OCI-LY7 (cell line): Measurements from ENCODE around the gene MFSD6. TPM values are rescaled to one million over a fixed set of nuclear protein-coding genes. Genes with fewer than 3 reads are reported as not detected.

ENCODE experiments used
- BruUV-seq: library from RNA; stranded (reverse); fragments of 400-500 nt; replicated peaks from 2 replicates; lab custom pipeline; 2021; lab: Mats Ljungman, UMichigan
- CTCF ChIA-PET: fragments of 300-600 bp; sonication (Branson Sonifier 250); formaldehyde crosslinking; loops from one replicate; lab custom pipeline; 2022; ENCODE audit warnings: antibody characterized with exemption; ENCODE audit not compliant: unreplicated experiment; lab: Charles Lee
- POLR2A ChIA-PET: fragments of 300-600 bp; sonication (Branson Sonifier 250); formaldehyde crosslinking; loops from one replicate; lab custom pipeline; 2022; ENCODE audit warnings: antibody characterized with exemption; lab: Charles Lee
- DNase-seq: peaks from one replicate; pipeline ENCODE4 v3.0.0-alpha.2; 2015; ENCODE audit warnings: low spot score
- H2AFZ ChIP-seq: fragments of 200-600 bp; sonication (generic), shearing (Covaris generic); 2 replicates; pipeline ENCODE4 v1.6.1; 2014; ENCODE audit warnings: mild to moderate bottlenecking, antibody characterized with exemption, low read length, moderate library complexity
- H3K27ac ChIP-seq: fragments of 200-600 bp; sonication (generic); 2 replicates; pipeline ENCODE4 v1.5.1; 2014; ENCODE audit warnings: mixed run types, low read depth, mild to moderate bottlenecking, moderate library complexity, low read length, inconsistent platforms; ENCODE audit not compliant: poor library complexity, severe bottlenecking
- H3K36me3 ChIP-seq: fragments of 200-600 bp; sonication (generic); 2 replicates; pipeline ENCODE4 v1.6.1; 2014; ENCODE audit warnings: mild to moderate bottlenecking, antibody characterized with exemption, low read length, moderate library complexity, mixed read lengths; ENCODE audit not compliant: insufficient read depth
- H3K4me1 ChIP-seq: fragments of 200-600 bp; sonication (generic); 2 replicates; pipeline ENCODE4 v1.5.1; 2014; ENCODE audit warnings: mild to moderate bottlenecking, low read length; ENCODE audit not compliant: insufficient read depth, poor library complexity, severe bottlenecking
- H3K4me2 ChIP-seq: fragments of 200-600 bp; sonication (generic); 2 replicates; pipeline ENCODE4 v1.6.1; 2014; ENCODE audit warnings: mild to moderate bottlenecking, low read length
- H3K4me3 ChIP-seq: fragments of 200-600 bp; sonication (generic); 2 replicates; pipeline ENCODE4 v1.5.1; 2014; ENCODE audit warnings: mild to moderate bottlenecking, low read depth, low read length; ENCODE audit not compliant: poor library complexity, severe bottlenecking
- H3K79me2 ChIP-seq: fragments of 200-600 bp; sonication (generic); 2 replicates; pipeline ENCODE4 v1.6.1; 2016; ENCODE audit warnings: low read depth, mild to moderate bottlenecking, low read length, moderate library complexity, mixed read lengths; ENCODE audit not compliant: insufficient read depth
- H3K9me2 ChIP-seq: fragments of 200-600 bp; sonication (generic); 2 replicates; pipeline ENCODE4 v1.6.1; 2016; ENCODE audit warnings: mild to moderate bottlenecking, low read length, mixed read lengths; ENCODE audit not compliant: insufficient read depth
- H3K9me3 ChIP-seq: fragments of 200-600 bp; sonication (generic); 2 replicates; pipeline ENCODE4 v1.6.1; 2014; ENCODE audit warnings: mild to moderate bottlenecking, mixed run types, low read length, mixed read lengths
- H4K20me1 ChIP-seq: fragments of 200-600 bp; sonication (generic); 2 replicates; pipeline ENCODE4 v1.6.1; 2014; ENCODE audit warnings: mild to moderate bottlenecking, antibody characterized with exemption, low read length, moderate library complexity, mixed read lengths; ENCODE audit not compliant: insufficient read depth
- EZH2phosphoT487 ChIP-seq: fragments of 200-600 bp; sonication (generic); IDR thresholded peaks from 2 replicates; pipeline ENCODE4 v1.6.1; 2018; ENCODE audit warnings: low read depth, borderline replicate concordance, mild to moderate bottlenecking, mixed run types, antibody characterized with exemption, low read length, moderate library complexity, mixed read lengths
- intact Hi-C: fragments of 100-400 bp; cut with micrococcal nuclease; formaldehyde crosslinking; loops from one replicate; pipeline ENCODE4 v1.10.0; 2022; ENCODE audit not compliant: unreplicated experiment
- total RNA-seq, 2 experiments: library from RNA; depleted of rRNA in 1 of 2; stranded (reverse); fragments of >200 nt in 1 of 2; shearing (Covaris generic) in 1 of 2; gene quantifications; 2 replicates each; pipeline ENCODE4 v1.2.3, GENCODE V29; 2014 to 2022
- TF ChIP-seq, protein P1 (sequence below): fragments of 200-600 bp; sonication (generic); conservative IDR thresholded peaks from 2 replicates; pipeline ENCODE4 v1.5.1; 2014; ENCODE audit warnings: mild to moderate bottlenecking, antibody characterized with exemption, low read length, moderate library complexity, mixed read lengths

MFSD6 gene
- total RNA-seq, 2 experiments from 2014 or later: 8.3 to 19.5 TPM

DNA sequence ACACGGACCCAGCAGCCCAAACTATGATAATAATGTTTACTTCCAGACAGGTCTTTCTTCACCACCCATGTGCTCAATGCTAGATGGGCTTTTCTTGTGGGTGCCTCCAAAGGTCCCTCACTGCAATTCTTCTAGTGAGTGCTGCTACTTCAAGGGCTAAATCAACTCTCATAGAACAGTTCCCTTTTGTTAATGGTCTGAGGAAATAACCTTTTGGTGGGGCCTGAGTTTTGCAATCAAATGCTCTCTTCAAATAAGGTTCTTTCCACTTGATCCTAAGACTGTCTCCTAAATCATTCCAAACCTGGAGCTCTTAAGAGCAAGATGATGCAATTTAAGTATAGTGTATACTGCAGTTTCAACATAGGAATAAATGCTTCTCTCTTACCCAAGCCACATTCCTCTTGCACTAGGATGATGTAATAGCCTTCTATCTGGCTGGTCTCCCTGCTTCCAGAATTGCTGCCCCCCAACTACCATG, 120.4 kb downstream of the MFSD6 start:
- peaks cover 8% of the 10 kb centered on the region; the same call in 1 of the 2 replicates for H3K36me3 ChIP-seq
- peaks cover 19% of the 10 kb centered on the region for H3K4me1 ChIP-seq
- no peak for DNase-seq
- H2AFZ ChIP-seq: no peak overlapping the region
- H3K79me2 ChIP-seq: no peaks in the 10 kb centered on the region; the same call in 1 of the 2 replicates
- BruUV-seq: no TSS peak
- intact Hi-C loops: no loop called here
- POLR2A ChIA-PET: interaction anchor here (1.0 kb wide), 1 partner anchor 21 kb away, joined by 4 read pairs; no protein-coding TSS in a partner anchor
- no peaks in the 10 kb centered on the region for H4K20me1 ChIP-seq
- H3K9me2 ChIP-seq: no peaks in the 10 kb centered on the region
- H3K4me3 ChIP-seq: no peak overlapping the region
- no peak for TF ChIP-seq EZH2phosphoT487
- TF ChIP-seq, protein P1, sequence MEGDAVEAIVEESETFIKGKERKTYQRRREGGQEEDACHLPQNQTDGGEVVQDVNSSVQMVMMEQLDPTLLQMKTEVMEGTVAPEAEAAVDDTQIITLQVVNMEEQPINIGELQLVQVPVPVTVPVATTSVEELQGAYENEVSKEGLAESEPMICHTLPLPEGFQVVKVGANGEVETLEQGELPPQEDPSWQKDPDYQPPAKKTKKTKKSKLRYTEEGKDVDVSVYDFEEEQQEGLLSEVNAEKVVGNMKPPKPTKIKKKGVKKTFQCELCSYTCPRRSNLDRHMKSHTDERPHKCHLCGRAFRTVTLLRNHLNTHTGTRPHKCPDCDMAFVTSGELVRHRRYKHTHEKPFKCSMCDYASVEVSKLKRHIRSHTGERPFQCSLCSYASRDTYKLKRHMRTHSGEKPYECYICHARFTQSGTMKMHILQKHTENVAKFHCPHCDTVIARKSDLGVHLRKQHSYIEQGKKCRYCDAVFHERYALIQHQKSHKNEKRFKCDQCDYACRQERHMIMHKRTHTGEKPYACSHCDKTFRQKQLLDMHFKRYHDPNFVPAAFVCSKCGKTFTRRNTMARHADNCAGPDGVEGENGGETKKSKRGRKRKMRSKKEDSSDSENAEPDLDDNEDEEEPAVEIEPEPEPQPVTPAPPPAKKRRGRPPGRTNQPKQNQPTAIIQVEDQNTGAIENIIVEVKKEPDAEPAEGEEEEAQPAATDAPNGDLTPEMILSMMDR: no peak
- CTCF ChIA-PET: no interaction called here
- H3K27ac ChIP-seq: no peak overlapping the region
- no peaks in the 10 kb centered on the region for H3K9me3 ChIP-seq
- H3K4me2 ChIP-seq: no peak overlapping the region

DNA sequence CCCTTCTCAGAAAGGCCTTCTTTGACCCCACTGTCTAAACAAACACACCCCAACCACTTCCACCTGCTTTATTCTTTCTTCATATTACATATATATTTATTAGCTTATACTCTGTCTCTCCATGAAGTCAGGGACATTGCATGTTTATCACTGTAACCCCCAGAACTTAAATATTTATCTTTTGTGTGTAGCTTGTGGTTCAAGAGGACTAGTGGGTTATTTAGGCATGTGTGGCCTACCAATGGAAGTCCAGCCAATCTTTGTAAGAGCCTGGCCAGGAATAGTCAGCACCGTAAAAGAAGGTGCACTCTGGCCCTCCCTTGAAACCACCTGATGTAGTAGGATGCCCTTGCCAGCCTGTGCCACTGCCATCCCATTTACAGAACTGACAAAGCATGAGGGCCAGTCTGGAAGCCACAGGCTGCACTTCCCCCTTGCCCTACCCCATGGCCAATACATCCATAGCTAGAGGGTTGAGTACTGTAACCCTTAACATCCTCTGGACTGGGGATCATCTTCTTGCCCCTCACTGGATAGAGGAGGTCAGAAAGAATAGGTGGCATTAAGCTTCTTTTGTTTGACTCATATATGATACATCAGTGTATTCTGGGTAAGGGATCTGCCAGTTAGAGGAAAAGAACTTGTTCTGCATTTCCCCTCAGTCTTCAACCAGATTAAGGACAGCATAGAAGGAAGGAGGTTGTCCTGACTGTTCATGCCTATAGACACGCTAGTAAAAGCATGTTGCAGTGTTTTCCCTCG, 121.5 kb downstream of the MFSD6 start:
- no peak for TF ChIP-seq EZH2phosphoT487
- TF ChIP-seq, protein P1: no peak

More for the DNA sequence above, 121.5 kb downstream of the MFSD6 start:
- Histone ChIP-seq H3K4me3 (no peak overlapping the region), H3K79me2 (no peaks in the 10 kb centered on the region; the same call in 1 of the 2 replicates), H3K9me2 (no peaks in the 10 kb centered on the region), H2AFZ (no peak overlapping the region), H3K4me1 (peaks cover 24% of the 10 kb centered on the region), H3K27ac (no peak overlapping the region), H4K20me1 (no peaks in the 10 kb centered on the region), H3K9me3 (no peaks in the 10 kb centered on the region), H3K36me3 (0 out of 2 replicates have a peak, but pooled peaks cover 4% of the 10 kb centered on the region), H3K4me2 (no peak overlapping the region)
- ChIA-PET POLR2A (interaction anchor here (0.6 to 1.5 kb wide), 3 partner anchors 22 to 767 kb away, joined by 3 to 4 read pairs (median 3); partner anchors contain the start of gene OSGEPL1), CTCF (no interaction called here)
- no peak for DNase-seq
- no TSS peak for BruUV-seq
- intact Hi-C loops: loop anchor here (5.0 to 10.0 kb wide), 7 partner anchors 62 to 1148 kb away; partner anchors contain the start of genes ASNSD1, GLS, NABP1 and OSGEPL1
